ENCODE data around the gene MDN1.
"Not testable (repeated sequence)": the region's sequence is repeated elsewhere in the genome, so short reads cannot be mapped to it uniquely, and the experiment has no call there.

MDN1 gene

GRCh38 chr6:89819336-89820130 is at the start of gene MDN1:
TSS of gene MDN1 (minus strand) at chr6:89819794. CDS start at chr6:89819607, 187 bp downstream.
- DNase-seq (ENCODE audit: low read depth), result peak; percentile 73

- DNase-seq (ENCODE audit: low read depth), result no peak
These were observed 46.6 kb upstream of the MDN1 start for GRCh38 chr6:89866024-89866678.

GRCh38 chr6:89862698-89863097 is 43.1 kb upstream of the MDN1 start:
- no peak for DNase-seq (ENCODE audit: low read depth)

DNA sequence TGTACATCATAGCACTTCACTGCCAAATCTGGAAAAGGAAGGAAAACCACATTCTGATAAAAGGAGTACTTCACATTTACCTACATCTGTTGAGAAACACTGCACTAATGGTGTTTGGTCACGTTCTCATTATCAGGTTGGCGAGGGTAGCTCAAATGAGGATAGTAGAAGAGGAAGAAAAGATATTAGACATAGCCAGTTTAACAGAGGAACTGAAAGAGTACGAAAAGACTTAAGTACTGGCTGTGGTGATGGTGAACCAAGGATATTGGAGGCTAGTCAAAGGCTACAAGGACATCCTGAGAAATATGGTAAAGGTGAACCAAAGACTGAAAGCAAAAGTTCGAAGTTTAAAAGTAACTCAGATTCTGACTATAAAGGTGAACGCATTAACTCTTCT is 42.7 kb upstream of the MDN1 start:
- no peak for DNase-seq (ENCODE audit: low read depth)

DNA sequence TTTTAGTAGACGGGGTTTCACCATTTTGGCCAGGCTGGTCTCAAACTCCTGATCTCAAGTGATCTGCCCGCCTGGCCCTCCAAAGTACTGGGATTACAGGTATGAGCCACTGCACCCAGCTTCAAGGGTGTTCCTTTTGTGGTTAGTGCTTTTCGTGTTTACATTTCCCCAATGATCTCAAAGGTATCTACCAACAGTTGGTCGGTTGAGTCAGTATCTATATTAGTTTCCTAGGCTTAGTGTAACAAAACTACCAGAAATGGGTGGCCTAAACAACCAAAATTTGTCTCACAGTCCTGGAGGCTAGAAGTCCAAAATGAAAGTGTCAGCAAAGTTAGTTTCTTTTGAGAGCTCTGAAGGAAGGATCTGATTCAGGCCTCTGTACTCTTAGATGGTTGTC is 40.1 kb upstream of the MDN1 start:
- DNase-seq (ENCODE audit: low read depth), result no peak

DNA sequence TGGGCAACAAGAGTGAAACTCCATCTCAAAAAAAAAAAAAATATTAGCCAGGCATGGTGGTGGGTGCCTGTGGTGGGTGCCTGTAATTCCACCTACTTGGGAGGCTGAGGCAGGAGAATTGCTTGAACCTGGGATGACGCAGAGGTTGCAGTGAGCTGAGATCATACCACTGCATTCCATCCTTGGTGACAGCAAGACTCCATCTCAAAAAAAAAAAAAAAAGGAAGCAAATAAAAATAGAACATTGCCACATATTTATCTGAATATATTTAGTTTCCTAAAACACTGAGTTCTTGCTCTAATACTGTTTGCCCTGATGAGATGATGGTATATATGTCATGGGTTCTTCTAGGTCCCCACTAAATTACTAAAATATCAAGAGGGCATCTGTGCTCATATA is 38.4 kb upstream of the MDN1 start:
- no peak for DNase-seq (ENCODE audit: low read depth)

- DNase-seq (ENCODE audit: low read depth), result no peak
These were observed 33.5 kb upstream of the MDN1 start for GRCh38 chr6:89853068-89853467.

DNA sequence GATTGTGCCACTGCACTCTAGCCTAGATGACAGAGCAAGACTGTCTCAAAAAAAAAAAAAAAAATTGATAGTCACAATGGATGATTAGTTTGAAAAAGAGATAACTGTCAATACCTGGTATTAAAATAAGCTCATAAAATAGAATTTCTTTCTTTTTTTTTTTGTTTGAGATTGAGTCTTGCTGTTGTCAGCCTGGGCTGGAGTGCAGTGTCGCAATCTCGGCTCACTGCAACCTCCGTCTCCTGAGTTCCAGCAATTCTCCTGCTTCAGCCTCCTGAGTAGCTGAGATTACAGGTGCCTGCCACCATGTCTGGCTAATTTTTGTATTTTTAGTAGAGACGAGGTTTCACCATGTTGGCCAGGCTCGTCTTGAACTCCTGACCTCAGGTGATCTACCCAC is 27.9 kb upstream of the MDN1 start:
- DNase-seq (ENCODE audit: low read depth), result not testable (repeated sequence)

- DNase-seq (ENCODE audit: low read depth), result no peak
These were observed 23.5 kb upstream of the MDN1 start for GRCh38 chr6:89843070-89843469.

GRCh38 chr6:89842228-89842627 is 22.6 kb upstream of the MDN1 start:
- DNase-seq (ENCODE audit: low read depth), result no peak

DNA sequence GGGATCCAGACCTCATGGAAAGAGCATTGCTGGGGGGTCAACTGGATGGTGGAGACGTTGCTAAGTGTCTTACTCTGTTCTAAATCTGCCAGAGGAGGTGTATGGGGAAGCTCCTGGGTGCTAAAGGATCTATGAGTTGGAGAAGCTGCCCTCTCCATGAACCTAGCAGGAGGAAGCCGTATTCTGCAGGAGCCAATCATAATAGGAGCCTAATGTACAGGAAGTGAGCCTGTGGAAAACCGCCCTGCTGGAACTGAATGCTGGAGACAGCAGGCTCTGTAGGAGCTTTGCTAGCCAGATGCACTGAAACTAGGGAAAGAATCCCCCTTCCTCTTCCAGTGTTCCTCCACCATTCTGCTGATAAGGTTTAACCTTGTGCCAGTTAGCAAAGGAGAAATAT is 20.9 kb upstream of the MDN1 start:
- no peak for DNase-seq (ENCODE audit: low read depth)

DNA sequence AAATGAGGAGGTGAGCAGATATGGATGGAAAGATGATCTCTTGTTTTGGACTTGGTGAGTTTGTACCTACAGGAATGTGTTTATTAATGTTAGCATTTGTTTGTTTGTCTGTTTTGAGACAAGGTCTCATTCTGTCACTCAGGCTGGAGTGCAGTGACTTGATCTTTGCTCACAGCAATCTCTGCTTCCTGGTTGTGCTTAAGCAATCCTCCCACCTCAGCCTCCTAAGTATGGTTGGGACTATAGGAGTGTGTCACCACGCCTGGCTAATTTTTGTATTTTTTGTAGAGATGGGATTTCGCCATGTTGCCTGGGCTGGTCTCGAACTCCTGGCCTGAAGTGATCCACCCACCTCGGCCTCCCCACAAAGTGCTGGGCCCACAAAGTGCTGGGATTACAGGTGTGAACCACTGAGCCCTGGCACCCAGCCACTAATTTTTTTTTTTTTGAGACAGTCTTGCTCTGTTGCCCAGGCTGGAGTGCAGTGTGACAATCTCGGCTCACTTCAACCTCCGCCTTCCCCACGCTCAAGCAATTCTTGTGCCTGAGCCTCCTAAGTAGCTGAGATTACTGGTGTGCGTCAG is 17.1 kb upstream of the MDN1 start:
- no peak for DNase-seq (ENCODE audit: low read depth)

GRCh38 chr6:89834884-89835792 is 15.5 kb upstream of the MDN1 start:
- DNase-seq (ENCODE audit: low read depth), result no peak

- no peak for DNase-seq (ENCODE audit: low read depth)
These were observed 10.7 kb upstream of the MDN1 start for GRCh38 chr6:89830170-89830809.

- DNase-seq (ENCODE audit: low read depth), result peak; percentile 99
These were observed 10.0 kb upstream of the MDN1 start, which contains the start of gene CASP8AP2 for GRCh38 chr6:89829472-89830169. TSS of gene CASP8AP2 (plus strand) at chr6:89829880.

DNA sequence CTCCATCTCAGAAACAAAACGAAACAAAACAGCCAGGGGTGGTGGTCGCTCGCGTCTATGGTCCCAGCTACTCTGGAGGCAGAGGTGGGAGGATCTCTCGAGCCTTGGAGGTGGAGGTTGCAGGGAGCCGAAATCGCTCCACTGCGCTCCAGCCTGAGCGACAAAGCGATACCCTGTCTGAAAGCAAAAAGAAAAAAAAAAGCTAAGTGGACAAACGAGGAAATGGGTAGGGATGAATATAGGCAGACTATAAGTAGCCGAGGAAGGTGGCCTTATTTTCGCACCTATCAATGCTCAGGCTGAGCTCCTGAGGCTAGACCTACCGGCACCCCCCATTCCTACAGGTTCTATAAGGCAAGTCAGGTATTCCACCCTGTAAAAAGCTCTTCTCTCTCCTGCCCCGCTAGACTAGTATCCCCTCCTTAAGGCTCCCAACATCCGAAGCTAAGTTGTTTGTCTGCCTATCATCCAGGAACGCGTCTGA is 9.4 kb upstream of the MDN1 start:
- DNase-seq (ENCODE audit: low read depth), result no peak

GRCh38 chr6:89828475-89828987 is 8.9 kb upstream of the MDN1 start:
- not testable (repeated sequence) for DNase-seq (ENCODE audit: low read depth)

GRCh38 chr6:89826029-89826528 is 6.5 kb upstream of the MDN1 start:
- DNase-seq (ENCODE audit: low read depth), result no peak

GRCh38 chr6:89818977-89819335 is 638 bp downstream of the MDN1 start:
- peak; percentile 45 for DNase-seq (ENCODE audit: low read depth)

GRCh38 chr6:89817481-89817880 is 2.1 kb downstream of the MDN1 start:
- DNase-seq (ENCODE audit: low read depth), result no peak

All from CMK (cell line).